ENCODE data around the gene SBNO2. TPM values are rescaled to one million over a fixed set of nuclear protein-coding genes. Genes with fewer than 3 reads are reported as not detected.
A peak's percentile ranks its signal among the peaks of the same experiment; 100 is the strongest.

Gene SBNO2
- total RNA-seq, 1 donor from 2014 or later: 65.5 TPM

GRCh38 chr19:1094978-1095701 lies 78.9 kb downstream of the SBNO2 start, which contains the start of gene POLR2E:
POLR2E (minus strand) TSS chr19:1095375; CDS start chr19:1095315, 60 bp downstream.
- H3K4me3 Mint-ChIP-seq (ENCODE audit: unreplicated experiment): peak within 1 kb of the TSS; percentile 91
- peaks cover 3% of the 10 kb centered on the region for H3K4me1 Mint-ChIP-seq (ENCODE audit: low read depth, unreplicated experiment)
- H3K36me3 Mint-ChIP-seq (ENCODE audit: unreplicated experiment): no peaks in the 10 kb centered on the region
- peak; percentile 98 for DNase-seq
- peaks cover 7% of the 10 kb centered on the region for H3K27me3 Mint-ChIP-seq (ENCODE audit: unreplicated experiment)
- H3K9me3 Mint-ChIP-seq (ENCODE audit: unreplicated experiment): peaks cover 7% of the 10 kb centered on the region
- TF ChIP-seq, protein P1, sequence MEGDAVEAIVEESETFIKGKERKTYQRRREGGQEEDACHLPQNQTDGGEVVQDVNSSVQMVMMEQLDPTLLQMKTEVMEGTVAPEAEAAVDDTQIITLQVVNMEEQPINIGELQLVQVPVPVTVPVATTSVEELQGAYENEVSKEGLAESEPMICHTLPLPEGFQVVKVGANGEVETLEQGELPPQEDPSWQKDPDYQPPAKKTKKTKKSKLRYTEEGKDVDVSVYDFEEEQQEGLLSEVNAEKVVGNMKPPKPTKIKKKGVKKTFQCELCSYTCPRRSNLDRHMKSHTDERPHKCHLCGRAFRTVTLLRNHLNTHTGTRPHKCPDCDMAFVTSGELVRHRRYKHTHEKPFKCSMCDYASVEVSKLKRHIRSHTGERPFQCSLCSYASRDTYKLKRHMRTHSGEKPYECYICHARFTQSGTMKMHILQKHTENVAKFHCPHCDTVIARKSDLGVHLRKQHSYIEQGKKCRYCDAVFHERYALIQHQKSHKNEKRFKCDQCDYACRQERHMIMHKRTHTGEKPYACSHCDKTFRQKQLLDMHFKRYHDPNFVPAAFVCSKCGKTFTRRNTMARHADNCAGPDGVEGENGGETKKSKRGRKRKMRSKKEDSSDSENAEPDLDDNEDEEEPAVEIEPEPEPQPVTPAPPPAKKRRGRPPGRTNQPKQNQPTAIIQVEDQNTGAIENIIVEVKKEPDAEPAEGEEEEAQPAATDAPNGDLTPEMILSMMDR (IDR thresholded peaks at IDR 0.05; ENCODE audit: partially characterized antibody, unreplicated experiment): no peak
- peak within 1 kb of the TSS; percentile 85 for H3K27ac Mint-ChIP-seq (ENCODE audit: unreplicated experiment)

DNA sequence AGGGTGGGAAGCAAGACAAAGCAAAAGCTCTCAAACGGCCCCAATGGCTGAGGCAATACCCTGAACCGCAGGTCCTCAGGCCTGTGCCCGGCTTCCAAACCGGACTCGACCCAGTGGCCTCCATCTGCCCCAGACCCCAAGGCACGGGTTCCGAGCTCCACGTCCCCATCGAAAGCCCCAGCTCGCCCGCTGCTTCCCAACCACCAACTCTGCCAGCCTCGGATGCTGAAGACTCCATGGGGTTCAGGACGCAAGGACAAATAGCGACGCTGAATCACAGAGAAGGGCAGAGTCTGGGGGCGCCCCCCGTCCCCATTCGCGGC lies 79.5 kb downstream of the SBNO2 start:
- Mint-ChIP-seq H3K36me3 (ENCODE audit: unreplicated experiment) (no peaks in the 10 kb centered on the region), H3K4me3 (ENCODE audit: unreplicated experiment) (peak overlapping the region; percentile 91), H3K27me3 (ENCODE audit: unreplicated experiment) (peaks cover 7% of the 10 kb centered on the region), H3K9me3 (ENCODE audit: unreplicated experiment) (peaks cover 7% of the 10 kb centered on the region), H3K4me1 (ENCODE audit: low read depth, unreplicated experiment) (peaks cover 3% of the 10 kb centered on the region), H3K27ac (ENCODE audit: unreplicated experiment) (peak overlapping the region; percentile 85)
- DNase-seq: no peak
- TF ChIP-seq, protein P1 (IDR thresholded peaks at IDR 0.05; ENCODE audit: partially characterized antibody, unreplicated experiment): no peak

- H3K4me3 Mint-ChIP-seq (ENCODE audit: unreplicated experiment): peak overlapping the region; percentile 91
- TF ChIP-seq, protein P1 (IDR thresholded peaks at IDR 0.05; ENCODE audit: partially characterized antibody, unreplicated experiment): no peak
- peak overlapping the region; percentile 85 for H3K27ac Mint-ChIP-seq (ENCODE audit: unreplicated experiment)
- H3K27me3 Mint-ChIP-seq (ENCODE audit: unreplicated experiment): peaks cover 7% of the 10 kb centered on the region
- peaks cover 7% of the 10 kb centered on the region for H3K9me3 Mint-ChIP-seq (ENCODE audit: unreplicated experiment)
- no peak for DNase-seq
- peaks cover 3% of the 10 kb centered on the region for H3K4me1 Mint-ChIP-seq (ENCODE audit: low read depth, unreplicated experiment)
- H3K36me3 Mint-ChIP-seq (ENCODE audit: unreplicated experiment): no peaks in the 10 kb centered on the region
Measured at GRCh38 chr19:1093811-1094553, 80.1 kb downstream of the SBNO2 start.

DNA sequence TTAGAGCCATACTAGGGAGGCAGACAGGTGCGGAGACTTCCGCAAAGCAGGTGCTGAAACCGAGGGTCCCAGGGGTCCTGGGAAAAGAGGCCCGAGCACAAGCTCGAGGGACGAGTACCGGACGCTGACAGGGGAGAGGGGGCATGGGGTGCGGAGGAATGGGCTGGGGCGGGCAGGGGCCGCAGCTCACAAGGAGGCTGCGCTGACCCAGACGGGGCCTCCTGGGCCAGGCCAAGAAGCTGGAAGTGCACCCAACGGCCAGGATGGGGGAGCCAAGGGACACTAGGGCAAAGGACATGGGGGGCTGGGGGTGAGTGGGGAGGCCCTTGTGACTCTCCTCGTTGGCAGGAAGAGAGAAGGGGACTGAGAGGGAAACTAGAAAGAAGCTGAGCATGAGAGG lies 80.7 kb downstream of the SBNO2 start:
- no peaks in the 10 kb centered on the region for H3K36me3 Mint-ChIP-seq (ENCODE audit: unreplicated experiment)
- peaks cover 7% of the 10 kb centered on the region for H3K27me3 Mint-ChIP-seq (ENCODE audit: unreplicated experiment)
- DNase-seq: no peak
- H3K4me1 Mint-ChIP-seq (ENCODE audit: low read depth, unreplicated experiment): peaks cover 3% of the 10 kb centered on the region
- no peak overlapping the region for H3K27ac Mint-ChIP-seq (ENCODE audit: unreplicated experiment)
- H3K4me3 Mint-ChIP-seq (ENCODE audit: unreplicated experiment): peak overlapping the region; percentile 91
- H3K9me3 Mint-ChIP-seq (ENCODE audit: unreplicated experiment): peaks cover 7% of the 10 kb centered on the region
- TF ChIP-seq, protein P1 (IDR thresholded peaks at IDR 0.05; ENCODE audit: partially characterized antibody, unreplicated experiment): no peak
